Coronary artery (tissue), 2 donors: ENCODE results near the gene MOXD1.
"Not testable (repeated sequence)": the region's sequence is repeated elsewhere in the genome, so short reads cannot be mapped to it uniquely, and the experiment has no call there.

Source experiments
- DNase-seq: peaks from one replicate; pipeline ENCODE4 v3.0.0-alpha.2; 2017; ENCODE audit warnings: low spot score
- H3K27ac ChIP-seq, 2 donors: fragments of 200-600 bp; sonication (generic); one replicate each; pipeline ENCODE4 v1.5.1; 2016 to 2019
- H3K4me3 ChIP-seq: fragments of 200-600 bp; sonication (generic); 2 replicates; pipeline ENCODE4 v1.5.1; 2016; ENCODE audit warnings: mild to moderate bottlenecking, moderate library complexity
- CTCF ChIP-seq: fragments of 200-600 bp; sonication (generic); IDR thresholded peaks from one replicate; pipeline ENCODE4 v1.5.1; 2019; ENCODE audit warnings: antibody characterized with exemption

The MOXD1 gene

GRCh38 chr6:132330759-132331158 lies 70.5 kb downstream of the MOXD1 start:
- TF ChIP-seq CTCF: no peak
- Histone ChIP-seq H3K4me3 (no peak overlapping the region), H3K27ac (no peak overlapping the region)
- no peak for DNase-seq

GRCh38 chr6:132322398-132322797 lies 78.9 kb downstream of the MOXD1 start:
- Histone ChIP-seq H3K27ac (no peak overlapping the region), H3K4me3 (no peak overlapping the region)
- no peak for TF ChIP-seq CTCF
- no peak for DNase-seq

GRCh38 chr6:132320007-132320406 lies 81.3 kb downstream of the MOXD1 start:
- no peak for DNase-seq
- no peak overlapping the region for H3K4me3 ChIP-seq
- no peak overlapping the region for H3K27ac ChIP-seq
- TF ChIP-seq CTCF: no peak

GRCh38 chr6:132316970-132317369 lies 84.3 kb downstream of the MOXD1 start:
- no peak for DNase-seq
- TF ChIP-seq CTCF: no peak
- H3K4me3 ChIP-seq: no peak overlapping the region
- H3K27ac ChIP-seq: no peak overlapping the region

- DNase-seq: no peak
- H3K27ac ChIP-seq: no peak overlapping the region
- H3K4me3 ChIP-seq: no peak overlapping the region
- TF ChIP-seq CTCF: no peak
Observed at GRCh38 chr6:132314432-132314831, 86.8 kb downstream of the MOXD1 start.

GRCh38 chr6:132310921-132311320 lies 90.4 kb downstream of the MOXD1 start:
- Histone ChIP-seq H3K27ac (no peak overlapping the region), H3K4me3 (no peak overlapping the region)
- no peak for TF ChIP-seq CTCF
- DNase-seq: no peak

- not testable (repeated sequence) for H3K4me3 ChIP-seq, DNase-seq, H3K27ac ChIP-seq
Observed at GRCh38 chr6:132310151-132310550, 91.1 kb downstream of the MOXD1 start.

- H3K27ac ChIP-seq: no peak overlapping the region
- TF ChIP-seq CTCF: no peak
- no peak for DNase-seq
Observed at GRCh38 chr6:132304891-132305305, 96.4 kb downstream of the MOXD1 start.

More at GRCh38 chr6:132304891-132305305, 96.4 kb downstream of the MOXD1 start:
- no peak overlapping the region for H3K4me3 ChIP-seq
